Measurements from ENCODE around the gene COL5A1. TPM values are rescaled to one million over a fixed set of nuclear protein-coding genes. Genes with fewer than 3 reads are reported as not detected.
A peak's percentile ranks its signal among the peaks of the same experiment; 100 is the strongest.

The COL5A1 gene
- polyA plus RNA-seq, 3 donors, result 0.01 TPM; not detected in 2

DNA sequence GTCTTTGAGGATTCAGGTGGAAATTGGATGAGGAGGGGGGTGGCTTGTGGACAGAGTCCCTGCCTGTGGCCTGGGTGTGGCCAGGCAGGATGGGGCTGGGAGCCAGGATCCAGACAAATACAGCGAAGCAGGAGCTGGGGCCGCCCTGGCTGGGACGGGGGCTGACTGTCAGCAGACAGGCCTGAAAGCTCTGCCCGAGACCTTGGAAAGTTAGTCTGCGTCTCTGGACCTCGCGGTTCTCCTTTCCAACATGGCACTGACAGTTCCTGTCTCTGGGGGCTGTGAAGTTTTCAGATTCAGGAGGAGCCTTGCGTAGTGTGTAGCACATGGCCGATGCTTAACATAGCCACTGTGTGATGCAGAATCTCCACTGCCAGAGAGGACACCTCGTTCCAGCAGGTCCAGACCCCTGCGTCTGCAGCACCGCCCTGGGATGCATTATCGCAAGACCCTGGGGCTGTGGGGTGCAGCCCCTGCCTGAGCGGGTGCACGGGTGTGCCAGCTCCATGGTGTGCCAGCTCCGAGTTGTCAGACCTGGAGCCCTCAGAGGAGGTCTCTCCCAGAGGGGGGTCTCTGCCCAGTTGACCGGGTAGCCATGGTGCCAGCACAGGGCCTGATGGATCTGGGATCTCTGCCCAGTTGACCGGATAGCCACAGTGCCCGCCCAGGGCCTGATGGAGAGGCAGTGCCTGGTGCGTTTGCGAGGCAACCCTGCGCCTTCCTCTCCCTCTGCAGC lies 89.3 kb downstream of the COL5A1 start:
- Histone ChIP-seq H3K4me2 (replicated peaks; ENCODE audit: extremely low read depth, low read length, poor library complexity, severe bottlenecking) (no peak overlapping the region), H3K79me2 (ENCODE audit: insufficient read depth, low read length) (no peaks in the 10 kb centered on the region), H3K9ac (ENCODE audit: insufficient read depth, low read length, poor library complexity, severe bottlenecking) (no peak overlapping the region), H2AFZ (ENCODE audit: insufficient read depth, low read depth, low read length, poor library complexity, severe bottlenecking) (no peak overlapping the region), H3K4me3 (replicated peaks in 1 of 3; ENCODE audit: low read depth in 2 of 3, low read length in 3 of 3) (no peak overlapping the region), H3K27me3 (ENCODE audit: control insufficient read depth in 2 of 2, insufficient read depth in 2 of 2, low read length in 2 of 2) (no peaks in the 10 kb centered on the region), H4K20me1 (ENCODE audit: insufficient read depth, low read length) (no peaks in the 10 kb centered on the region), H3K9me3 (replicated peaks in 1 of 2; ENCODE audit: control insufficient read depth in 1 of 2, insufficient read depth in 1 of 2, low read length in 2 of 2) (no peaks in the 10 kb centered on the region), H3K27ac (ENCODE audit: low read depth in 1 of 2, low read length in 2 of 2) (no peak overlapping the region), H3K4me1 (ENCODE audit: control insufficient read depth in 1 of 2, insufficient read depth in 2 of 2, low read length in 2 of 2) (peaks cover 1 to 3% of the 10 kb centered on the region in 2 donors), H3K36me3 (replicated peaks in 1 of 2; ENCODE audit: control insufficient read depth in 1 of 2, insufficient read depth in 2 of 2, low read length in 2 of 2) (no peaks in the 10 kb centered on the region)
- intact Hi-C loops (cut with micrococcal nuclease), result no loop called here
- TF ChIP-seq, protein P1, sequence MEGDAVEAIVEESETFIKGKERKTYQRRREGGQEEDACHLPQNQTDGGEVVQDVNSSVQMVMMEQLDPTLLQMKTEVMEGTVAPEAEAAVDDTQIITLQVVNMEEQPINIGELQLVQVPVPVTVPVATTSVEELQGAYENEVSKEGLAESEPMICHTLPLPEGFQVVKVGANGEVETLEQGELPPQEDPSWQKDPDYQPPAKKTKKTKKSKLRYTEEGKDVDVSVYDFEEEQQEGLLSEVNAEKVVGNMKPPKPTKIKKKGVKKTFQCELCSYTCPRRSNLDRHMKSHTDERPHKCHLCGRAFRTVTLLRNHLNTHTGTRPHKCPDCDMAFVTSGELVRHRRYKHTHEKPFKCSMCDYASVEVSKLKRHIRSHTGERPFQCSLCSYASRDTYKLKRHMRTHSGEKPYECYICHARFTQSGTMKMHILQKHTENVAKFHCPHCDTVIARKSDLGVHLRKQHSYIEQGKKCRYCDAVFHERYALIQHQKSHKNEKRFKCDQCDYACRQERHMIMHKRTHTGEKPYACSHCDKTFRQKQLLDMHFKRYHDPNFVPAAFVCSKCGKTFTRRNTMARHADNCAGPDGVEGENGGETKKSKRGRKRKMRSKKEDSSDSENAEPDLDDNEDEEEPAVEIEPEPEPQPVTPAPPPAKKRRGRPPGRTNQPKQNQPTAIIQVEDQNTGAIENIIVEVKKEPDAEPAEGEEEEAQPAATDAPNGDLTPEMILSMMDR (IDR thresholded peaks at IDR 0.05), result no peak
- peaks cover 5 to 20% (median 9%) of the 10 kb centered on the region in 3 donors for H3K27me3 Mint-ChIP-seq (ENCODE audit: low read depth in 3 of 3)
- no peak overlapping the region for H3K27ac Mint-ChIP-seq
- H3K4me1 Mint-ChIP-seq, result no peaks in the 10 kb centered on the region
- no peak overlapping the region for H3K4me3 Mint-ChIP-seq
- peaks cover 2 to 17% (median 7%) of the 10 kb centered on the region in 7 donors for H3K9me3 Mint-ChIP-seq
- 93% methylated on average over 19 of the region's 22 CpGs for WGBS (ENCODE audit: insufficient coverage)
- no peaks in the 10 kb centered on the region for H3K36me3 Mint-ChIP-seq
- DNase-seq, result no peak

DNA sequence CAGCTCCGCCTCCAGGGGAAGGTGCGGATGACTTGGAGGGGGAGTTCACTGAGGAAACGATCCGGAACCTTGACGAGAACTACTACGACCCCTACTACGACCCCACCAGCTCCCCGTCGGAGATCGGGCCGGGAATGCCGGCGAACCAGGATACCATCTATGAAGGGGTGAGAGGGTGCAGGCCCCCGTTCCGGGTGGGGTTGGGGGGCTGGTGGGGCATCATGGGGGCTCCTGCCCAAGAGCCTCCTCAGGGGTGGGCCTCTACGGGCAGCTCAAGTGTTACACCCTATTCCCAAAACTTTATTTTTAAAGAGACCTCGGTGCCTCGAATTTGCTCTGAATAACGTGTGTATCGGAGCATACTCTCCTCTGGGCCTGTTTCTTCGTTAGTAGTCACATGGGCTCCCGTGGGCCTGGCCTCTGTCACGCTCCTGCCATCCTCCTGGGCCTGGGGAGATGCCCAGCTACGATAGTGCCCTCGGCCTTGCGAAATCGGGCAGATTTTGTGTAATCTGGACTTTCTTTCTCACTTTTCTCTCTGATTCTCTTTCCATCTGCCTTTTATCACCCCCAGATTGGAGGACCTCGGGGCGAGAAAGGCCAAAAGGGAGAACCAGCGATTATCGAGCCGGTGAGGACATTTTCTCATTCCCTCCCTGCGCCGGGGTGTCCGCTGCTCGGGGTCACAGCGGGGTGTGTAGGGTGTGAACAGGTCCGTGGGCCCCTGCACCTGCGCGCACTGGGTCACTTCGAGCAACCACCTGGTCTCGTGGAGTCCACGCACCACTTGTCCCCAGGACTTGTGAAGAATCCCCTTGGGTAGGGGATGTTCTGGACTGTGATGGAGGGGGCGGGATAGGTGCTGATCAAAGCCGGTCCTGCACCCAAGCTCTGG lies 90.1 kb downstream of the COL5A1 start:
- TF ChIP-seq, protein P1 (IDR thresholded peaks at IDR 0.05), result no peak

More for the DNA sequence above, 90.1 kb downstream of the COL5A1 start:
- peaks cover 2 to 17% (median 7%) of the 10 kb centered on the region in 7 donors for H3K9me3 Mint-ChIP-seq
- Histone ChIP-seq H3K27me3 (ENCODE audit: control insufficient read depth in 2 of 2, insufficient read depth in 2 of 2, low read length in 2 of 2) (no peaks in the 10 kb centered on the region), H3K4me1 (ENCODE audit: control insufficient read depth in 1 of 2, insufficient read depth in 2 of 2, low read length in 2 of 2) (no peaks in the 10 kb centered on the region), H3K4me3 (replicated peaks in 1 of 3; ENCODE audit: low read depth in 2 of 3, low read length in 3 of 3) (no peak overlapping the region), H4K20me1 (ENCODE audit: insufficient read depth, low read length) (no peaks in the 10 kb centered on the region), H3K9me3 (replicated peaks in 1 of 2; ENCODE audit: control insufficient read depth in 1 of 2, insufficient read depth in 1 of 2, low read length in 2 of 2) (no peaks in the 10 kb centered on the region), H2AFZ (ENCODE audit: insufficient read depth, low read depth, low read length, poor library complexity, severe bottlenecking) (no peak overlapping the region), H3K36me3 (replicated peaks in 1 of 2; ENCODE audit: control insufficient read depth in 1 of 2, insufficient read depth in 2 of 2, low read length in 2 of 2) (no peaks in the 10 kb centered on the region), H3K79me2 (ENCODE audit: insufficient read depth, low read length) (no peaks in the 10 kb centered on the region), H3K4me2 (replicated peaks; ENCODE audit: extremely low read depth, low read length, poor library complexity, severe bottlenecking) (no peak overlapping the region), H3K9ac (ENCODE audit: insufficient read depth, low read length, poor library complexity, severe bottlenecking) (no peak overlapping the region), H3K27ac (ENCODE audit: low read depth in 1 of 2, low read length in 2 of 2) (no peak overlapping the region)
- no peak overlapping the region for H3K4me3 Mint-ChIP-seq
- no peak for DNase-seq
- H3K27me3 Mint-ChIP-seq (ENCODE audit: low read depth in 3 of 3), result peaks cover 6 to 21% (median 9%) of the 10 kb centered on the region in 3 donors
- peak overlapping the region in 1 of 7 donors; percentile 58 for H3K27ac Mint-ChIP-seq
- 97% methylated on average over 24 of the region's 45 CpGs for WGBS (ENCODE audit: insufficient coverage)
- no peaks in the 10 kb centered on the region for H3K4me1 Mint-ChIP-seq
- no peaks in the 10 kb centered on the region for H3K36me3 Mint-ChIP-seq
- intact Hi-C loops (cut with micrococcal nuclease), result no loop called here

All from CD14-positive monocyte (primary cell).